HG03432 (cell line): ENCODE results near the gene ALPG.

ENCODE experiments used
- ATAC-seq: cut with Tn5 transposase; IDR thresholded peaks from one replicate; pipeline ENCODE4 v1.9.1; 2021; ENCODE audit warnings: mild to moderate bottlenecking, moderate library complexity; ENCODE audit not compliant: unreplicated experiment

The ALPG gene

GRCh38 chr2:232456296-232457120 is 49.9 kb downstream of the ALPG start:
- ATAC-seq = no peak

GRCh38 chr2:232457121-232458011 is 50.7 kb downstream of the ALPG start:
- ATAC-seq = no peak

- ATAC-seq = no peak
These were observed 51.5 kb downstream of the ALPG start for GRCh38 chr2:232458051-232458660.

- no peak for ATAC-seq
These were observed 52.2 kb downstream of the ALPG start for GRCh38 chr2:232458661-232459418.

- no peak for ATAC-seq
These were observed 52.9 kb downstream of the ALPG start for GRCh38 chr2:232459419-232460035.

- ATAC-seq = no peak
These were observed 53.5 kb downstream of the ALPG start for GRCh38 chr2:232460171-232460570.
